A549 (cell line): ENCODE measurements around the gene TRIM74.
"Not testable (repeated sequence)": the region's sequence is repeated elsewhere in the genome, so short reads cannot be mapped to it uniquely, and the experiment has no call there.

ENCODE experiments used
- GATA3 ChIP-seq: IDR thresholded peaks from 2 replicates; pipeline ENCODE4 v1.6.1; 2012; ENCODE audit warnings: borderline replicate concordance
- JUN ChIP-seq, 2 experiments: fragments of >200 bp; sonication (Bioruptor Twin); formaldehyde crosslinking; IDR thresholded peaks; 2 replicates in 1 of 2; 3 replicates in 1 of 2; pipeline ENCODE4 v1.6.1; 2016 to 2017
- POLR2A ChIP-seq: IDR thresholded peaks from 2 replicates; pipeline ENCODE4 v1.6.1; 2012; ENCODE audit warnings: mild to moderate bottlenecking, low read length
- TF ChIP-seq, protein P1 (sequence below): fragments of >200 bp; sonication (Bioruptor Twin); formaldehyde crosslinking; IDR thresholded peaks from 3 replicates; pipeline ENCODE4 v1.5.1; 2016

DNA sequence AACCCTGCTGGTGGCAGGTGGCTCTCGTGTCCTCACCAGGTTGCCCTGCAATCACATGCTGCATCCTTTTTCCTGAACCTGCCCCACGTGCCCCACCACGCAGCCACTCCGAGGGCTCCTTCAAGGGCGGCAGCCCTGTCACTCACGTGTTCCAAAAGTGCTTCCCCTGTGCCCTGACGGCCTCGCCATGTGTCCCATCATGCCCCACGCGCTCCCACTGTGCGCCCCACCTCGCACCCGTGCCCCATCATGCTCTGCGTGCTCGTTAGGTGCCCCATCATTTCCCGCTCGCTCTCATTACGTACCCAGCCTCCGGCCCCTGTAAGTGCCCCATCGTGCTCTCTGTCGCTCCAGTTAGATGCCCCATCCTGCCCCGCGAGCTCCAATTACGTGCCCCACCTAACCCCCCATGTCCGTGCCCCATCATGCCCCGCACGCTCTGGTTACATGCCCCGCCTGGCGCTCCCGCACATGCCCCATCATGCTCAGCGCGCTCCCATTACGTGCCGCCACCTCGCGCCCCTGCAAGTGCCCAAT is at the start of gene TRIM74:
- not testable (repeated sequence) for TF ChIP-seq GATA3; JUN (IDR thresholded peaks at IDR 0.05); POLR2A
- TF ChIP-seq, protein P1, sequence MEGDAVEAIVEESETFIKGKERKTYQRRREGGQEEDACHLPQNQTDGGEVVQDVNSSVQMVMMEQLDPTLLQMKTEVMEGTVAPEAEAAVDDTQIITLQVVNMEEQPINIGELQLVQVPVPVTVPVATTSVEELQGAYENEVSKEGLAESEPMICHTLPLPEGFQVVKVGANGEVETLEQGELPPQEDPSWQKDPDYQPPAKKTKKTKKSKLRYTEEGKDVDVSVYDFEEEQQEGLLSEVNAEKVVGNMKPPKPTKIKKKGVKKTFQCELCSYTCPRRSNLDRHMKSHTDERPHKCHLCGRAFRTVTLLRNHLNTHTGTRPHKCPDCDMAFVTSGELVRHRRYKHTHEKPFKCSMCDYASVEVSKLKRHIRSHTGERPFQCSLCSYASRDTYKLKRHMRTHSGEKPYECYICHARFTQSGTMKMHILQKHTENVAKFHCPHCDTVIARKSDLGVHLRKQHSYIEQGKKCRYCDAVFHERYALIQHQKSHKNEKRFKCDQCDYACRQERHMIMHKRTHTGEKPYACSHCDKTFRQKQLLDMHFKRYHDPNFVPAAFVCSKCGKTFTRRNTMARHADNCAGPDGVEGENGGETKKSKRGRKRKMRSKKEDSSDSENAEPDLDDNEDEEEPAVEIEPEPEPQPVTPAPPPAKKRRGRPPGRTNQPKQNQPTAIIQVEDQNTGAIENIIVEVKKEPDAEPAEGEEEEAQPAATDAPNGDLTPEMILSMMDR = not testable (repeated sequence)
